Transverse colon (tissue), 4 donors: Measurements from ENCODE around the gene RSRP1.

ENCODE experiments used
- EP300 ChIP-seq: sonication (generic); formaldehyde crosslinking; IDR thresholded peaks from one replicate; pipeline ENCODE4 v1.6.1; 2017; ENCODE audit warnings: antibody characterized with exemption, low read depth
- POLR2AphosphoS5 ChIP-seq, 3 donors: sonication (generic); formaldehyde crosslinking; IDR thresholded peaks; one replicate each; pipeline ENCODE4 v1.6.1; 2016; ENCODE audit warnings: antibody characterized with exemption in 3 of 3
- TF ChIP-seq, protein P1 (sequence below), 5 experiments: fragments of 200-600 bp in 3 of 5; fragments of 450-650 bp in 2 of 5; sonication (generic) in 3 of 5; IDR thresholded peaks; 1 replicate in 2 of 5; 2 replicates in 3 of 5; pipeline ENCODE4 v1.5.1; 2016 to 2017; ENCODE audit warnings: antibody characterized with exemption in 5 of 5, inconsistent platforms in 3 of 5, mild to moderate bottlenecking in 2 of 5, moderate library complexity in 1 of 5

- TF ChIP-seq POLR2AphosphoS5 (IDR thresholded peaks at IDR 0.05), result no peak
- TF ChIP-seq, protein P1, sequence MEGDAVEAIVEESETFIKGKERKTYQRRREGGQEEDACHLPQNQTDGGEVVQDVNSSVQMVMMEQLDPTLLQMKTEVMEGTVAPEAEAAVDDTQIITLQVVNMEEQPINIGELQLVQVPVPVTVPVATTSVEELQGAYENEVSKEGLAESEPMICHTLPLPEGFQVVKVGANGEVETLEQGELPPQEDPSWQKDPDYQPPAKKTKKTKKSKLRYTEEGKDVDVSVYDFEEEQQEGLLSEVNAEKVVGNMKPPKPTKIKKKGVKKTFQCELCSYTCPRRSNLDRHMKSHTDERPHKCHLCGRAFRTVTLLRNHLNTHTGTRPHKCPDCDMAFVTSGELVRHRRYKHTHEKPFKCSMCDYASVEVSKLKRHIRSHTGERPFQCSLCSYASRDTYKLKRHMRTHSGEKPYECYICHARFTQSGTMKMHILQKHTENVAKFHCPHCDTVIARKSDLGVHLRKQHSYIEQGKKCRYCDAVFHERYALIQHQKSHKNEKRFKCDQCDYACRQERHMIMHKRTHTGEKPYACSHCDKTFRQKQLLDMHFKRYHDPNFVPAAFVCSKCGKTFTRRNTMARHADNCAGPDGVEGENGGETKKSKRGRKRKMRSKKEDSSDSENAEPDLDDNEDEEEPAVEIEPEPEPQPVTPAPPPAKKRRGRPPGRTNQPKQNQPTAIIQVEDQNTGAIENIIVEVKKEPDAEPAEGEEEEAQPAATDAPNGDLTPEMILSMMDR (IDR thresholded peaks at IDR 0.05), result no peak
- TF ChIP-seq EP300, result no peak
These were observed 49.8 kb downstream of the RSRP1 start for GRCh38 chr1:25197235-25197975.
